ENCODE measurements around the gene RAB39A. TPM values are rescaled to one million over a fixed set of nuclear protein-coding genes. Genes with fewer than 3 reads are reported as not detected.
A peak's percentile ranks its signal among the peaks of the same experiment; 100 is the strongest.

RAB39A gene
- total and polyA plus RNA-seq, 9 of the 15 experiments (the other 6 are each of a cell fraction or from before 2014, with no cell fraction given): not detected

DNA sequence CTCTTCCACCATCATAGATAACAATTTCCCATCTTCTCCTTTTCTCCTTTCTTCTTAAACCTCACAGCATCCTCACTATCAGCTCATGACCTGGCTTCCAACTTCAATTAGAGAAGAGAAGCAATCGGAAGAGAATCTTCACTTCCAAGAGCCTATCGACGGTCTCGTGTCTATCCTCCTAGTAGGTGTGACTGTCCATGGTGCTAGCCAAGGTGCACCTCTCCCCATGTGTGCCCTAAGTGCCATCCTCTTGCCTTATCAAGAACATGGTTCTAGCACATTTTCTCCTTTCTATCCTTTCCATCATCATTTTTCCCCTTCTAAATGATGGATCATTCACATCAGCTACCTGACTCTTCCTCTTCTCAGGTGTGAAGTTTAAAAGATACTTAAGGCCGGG lies 75.4 kb downstream of the RAB39A start (continued):
- TF ChIP-seq ZNF124 (CRISPR knock-in tag; IDR thresholded peaks at IDR 0.05) (no peak), KDM1A (IDR thresholded peaks at IDR 0.05) (no peak), ZSCAN29 (IDR thresholded peaks at IDR 0.05) (no peak), EHMT2 (IDR thresholded peaks at IDR 0.05) (peak; percentile 82), OTX1 (CRISPR knock-in tag; IDR thresholded peaks at IDR 0.05) (no peak), ZNF134 (CRISPR knock-in tag; conservative IDR thresholded peaks at IDR 0.05) (no peak), ZNF778 (CRISPR knock-in tag; IDR thresholded peaks at IDR 0.05) (no peak)
- TF ChIP-seq, protein P1, sequence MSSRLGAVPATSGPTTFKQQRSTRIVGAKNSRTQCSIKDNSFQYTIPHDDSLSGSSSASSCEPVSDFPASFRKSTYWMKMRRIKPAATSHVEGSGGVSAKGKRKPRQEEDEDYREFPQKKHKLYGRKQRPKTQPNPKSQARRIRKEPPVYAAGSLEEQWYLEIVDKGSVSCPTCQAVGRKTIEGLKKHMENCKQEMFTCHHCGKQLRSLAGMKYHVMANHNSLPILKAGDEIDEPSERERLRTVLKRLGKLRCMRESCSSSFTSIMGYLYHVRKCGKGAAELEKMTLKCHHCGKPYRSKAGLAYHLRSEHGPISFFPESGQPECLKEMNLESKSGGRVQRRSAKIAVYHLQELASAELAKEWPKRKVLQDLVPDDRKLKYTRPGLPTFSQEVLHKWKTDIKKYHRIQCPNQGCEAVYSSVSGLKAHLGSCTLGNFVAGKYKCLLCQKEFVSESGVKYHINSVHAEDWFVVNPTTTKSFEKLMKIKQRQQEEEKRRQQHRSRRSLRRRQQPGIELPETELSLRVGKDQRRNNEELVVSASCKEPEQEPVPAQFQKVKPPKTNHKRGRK (tag; IDR thresholded peaks at IDR 0.05): no peak
- TF ChIP-seq, protein P2, sequence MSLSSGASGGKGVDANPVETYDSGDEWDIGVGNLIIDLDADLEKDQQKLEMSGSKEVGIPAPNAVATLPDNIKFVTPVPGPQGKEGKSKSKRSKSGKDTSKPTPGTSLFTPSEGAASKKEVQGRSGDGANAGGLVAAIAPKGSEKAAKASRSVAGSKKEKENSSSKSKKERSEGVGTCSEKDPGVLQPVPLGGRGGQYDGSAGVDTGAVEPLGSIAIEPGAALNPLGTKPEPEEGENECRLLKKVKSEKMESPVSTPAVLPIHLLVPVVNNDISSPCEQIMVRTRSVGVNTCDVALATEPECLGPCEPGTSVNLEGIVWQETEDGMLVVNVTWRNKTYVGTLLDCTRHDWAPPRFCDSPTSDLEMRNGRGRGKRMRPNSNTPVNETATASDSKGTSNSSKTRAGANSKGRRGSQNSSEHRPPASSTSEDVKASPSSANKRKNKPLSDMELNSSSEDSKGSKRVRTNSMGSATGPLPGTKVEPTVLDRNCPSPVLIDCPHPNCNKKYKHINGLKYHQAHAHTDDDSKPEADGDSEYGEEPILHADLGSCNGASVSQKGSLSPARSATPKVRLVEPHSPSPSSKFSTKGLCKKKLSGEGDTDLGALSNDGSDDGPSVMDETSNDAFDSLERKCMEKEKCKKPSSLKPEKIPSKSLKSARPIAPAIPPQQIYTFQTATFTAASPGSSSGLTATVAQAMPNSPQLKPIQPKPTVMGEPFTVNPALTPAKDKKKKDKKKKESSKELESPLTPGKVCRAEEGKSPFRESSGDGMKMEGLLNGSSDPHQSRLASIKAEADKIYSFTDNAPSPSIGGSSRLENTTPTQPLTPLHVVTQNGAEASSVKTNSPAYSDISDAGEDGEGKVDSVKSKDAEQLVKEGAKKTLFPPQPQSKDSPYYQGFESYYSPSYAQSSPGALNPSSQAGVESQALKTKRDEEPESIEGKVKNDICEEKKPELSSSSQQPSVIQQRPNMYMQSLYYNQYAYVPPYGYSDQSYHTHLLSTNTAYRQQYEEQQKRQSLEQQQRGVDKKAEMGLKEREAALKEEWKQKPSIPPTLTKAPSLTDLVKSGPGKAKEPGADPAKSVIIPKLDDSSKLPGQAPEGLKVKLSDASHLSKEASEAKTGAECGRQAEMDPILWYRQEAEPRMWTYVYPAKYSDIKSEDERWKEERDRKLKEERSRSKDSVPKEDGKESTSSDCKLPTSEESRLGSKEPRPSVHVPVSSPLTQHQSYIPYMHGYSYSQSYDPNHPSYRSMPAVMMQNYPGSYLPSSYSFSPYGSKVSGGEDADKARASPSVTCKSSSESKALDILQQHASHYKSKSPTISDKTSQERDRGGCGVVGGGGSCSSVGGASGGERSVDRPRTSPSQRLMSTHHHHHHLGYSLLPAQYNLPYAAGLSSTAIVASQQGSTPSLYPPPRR (CRISPR knock-in tag; IDR thresholded peaks at IDR 0.05; ENCODE audit: borderline replicate concordance): no peak
